Activated CD4-positive, alpha-beta T cell treated with anti-CD3 and anti-CD28 coated beads for 4 hours (primary cell): ENCODE data around the gene ENTPD1.
"Not testable (repeated sequence)": the region's sequence is repeated elsewhere in the genome, so short reads cannot be mapped to it uniquely, and the experiment has no call there.

Experiments
- DNase-seq, 2 donors: peaks; one replicate each; pipeline ENCODE4 v3.0.0-alpha.2; 2020

ENTPD1 gene

GRCh38 chr10:95756041-95756761 lies at the start of gene ENTPD1:
TSS of gene ENTPD1 (plus strand) at chr10:95756163. CDS start at chr10:95756240, 77 bp downstream.
- DNase-seq = no peak

- no peak for DNase-seq
These were observed 49.4 kb upstream of the ENTPD1 start for GRCh38 chr10:95706573-95706972.

- DNase-seq = no peak
These were observed 49.0 kb upstream of the ENTPD1 start for GRCh38 chr10:95706990-95707389.

- no peak for DNase-seq
These were observed 44.5 kb upstream of the ENTPD1 start for GRCh38 chr10:95711492-95711891.

- DNase-seq = no peak
These were observed 39.5 kb upstream of the ENTPD1 start for GRCh38 chr10:95716466-95716865.

GRCh38 chr10:95716866-95717265 lies 39.1 kb upstream of the ENTPD1 start:
- DNase-seq = no peak

- not testable (repeated sequence) for DNase-seq
These were observed 35.2 kb upstream of the ENTPD1 start for GRCh38 chr10:95720745-95721144.

- not testable (repeated sequence) for DNase-seq
These were observed 33.5 kb upstream of the ENTPD1 start for GRCh38 chr10:95722496-95722895.

- DNase-seq = no peak
These were observed 27.4 kb upstream of the ENTPD1 start for GRCh38 chr10:95728526-95728925.

- no peak for DNase-seq
These were observed 26.5 kb upstream of the ENTPD1 start for GRCh38 chr10:95729323-95730055.

- DNase-seq = no peak
These were observed 25.7 kb upstream of the ENTPD1 start for GRCh38 chr10:95730233-95730632.

- not testable (repeated sequence) for DNase-seq
These were observed 23.1 kb upstream of the ENTPD1 start for GRCh38 chr10:95732907-95733306.

GRCh38 chr10:95739056-95739455 lies 16.9 kb upstream of the ENTPD1 start:
- no peak for DNase-seq

GRCh38 chr10:95741807-95742467 lies 14.0 kb upstream of the ENTPD1 start:
- DNase-seq = no peak

GRCh38 chr10:95742485-95742884 lies 13.5 kb upstream of the ENTPD1 start:
- no peak for DNase-seq

GRCh38 chr10:95742962-95743535 lies 12.9 kb upstream of the ENTPD1 start:
- no peak for DNase-seq

GRCh38 chr10:95745501-95745900 lies 10.5 kb upstream of the ENTPD1 start:
- no peak for DNase-seq

- no peak for DNase-seq
These were observed 7.6 kb upstream of the ENTPD1 start for GRCh38 chr10:95748349-95748748.

GRCh38 chr10:95755511-95756004 lies 405 bp upstream of the ENTPD1 start:
- DNase-seq = no peak

GRCh38 chr10:95756809-95757684 lies 1.1 kb downstream of the ENTPD1 start:
- no peak for DNase-seq

GRCh38 chr10:95758351-95759025 lies 2.5 kb downstream of the ENTPD1 start:
- no peak for DNase-seq
